Measurements from ENCODE around the gene NTRK3.

Gene NTRK3

GRCh38 chr15:88187195-88187594 is 69.3 kb downstream of the NTRK3 start:
- Mint-ChIP-seq H3K4me3 (no peak overlapping the region), H3K27ac (no peak overlapping the region), H3K4me1 (no peaks in the 10 kb centered on the region), H3K36me3 (no peaks in the 10 kb centered on the region), H3K9me3 (no peaks in the 10 kb centered on the region)
- DNase-seq (ENCODE audit: low spot score in 2 of 2), result no peak
- ATAC-seq, result no peak

- no peaks in the 10 kb centered on the region for H3K4me1 Mint-ChIP-seq
- no peak overlapping the region for H3K27ac Mint-ChIP-seq
- no peaks in the 10 kb centered on the region for H3K9me3 Mint-ChIP-seq
- ATAC-seq, result no peak
- H3K36me3 Mint-ChIP-seq, result no peaks in the 10 kb centered on the region
- no peak for DNase-seq (ENCODE audit: low spot score in 2 of 2)
- H3K4me3 Mint-ChIP-seq, result no peak overlapping the region
Observed at GRCh38 chr15:88185584-88185983, 71.0 kb downstream of the NTRK3 start.

DNA sequence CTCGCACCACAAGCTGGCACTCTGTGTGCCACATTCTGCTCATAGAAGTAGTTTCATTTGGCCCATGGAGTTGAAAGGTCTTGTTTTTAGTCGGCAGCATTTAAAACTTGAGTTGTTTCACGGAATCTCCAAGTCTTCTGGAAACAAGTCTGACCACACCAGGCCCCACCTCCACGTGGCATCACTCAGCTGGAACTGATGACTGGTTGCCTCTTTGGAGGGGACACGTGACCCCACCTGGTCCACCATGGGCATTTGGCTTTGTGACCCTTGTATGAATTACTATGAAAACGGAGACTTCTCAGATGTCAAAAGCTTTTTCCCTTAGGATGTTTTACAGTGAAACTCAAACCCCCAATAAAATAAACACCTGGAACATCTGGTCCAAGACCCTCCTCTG is 74.9 kb downstream of the NTRK3 start:
- Mint-ChIP-seq H3K4me1 (no peaks in the 10 kb centered on the region), H3K27ac (no peak overlapping the region), H3K36me3 (no peaks in the 10 kb centered on the region), H3K9me3 (no peaks in the 10 kb centered on the region), H3K4me3 (no peak overlapping the region)
- ATAC-seq (no peak), DNase-seq (ENCODE audit: low spot score in 2 of 2) (no peak)

- no peak for ATAC-seq
Observed at GRCh38 chr15:88179562-88179961, 77.0 kb downstream of the NTRK3 start.

DNA sequence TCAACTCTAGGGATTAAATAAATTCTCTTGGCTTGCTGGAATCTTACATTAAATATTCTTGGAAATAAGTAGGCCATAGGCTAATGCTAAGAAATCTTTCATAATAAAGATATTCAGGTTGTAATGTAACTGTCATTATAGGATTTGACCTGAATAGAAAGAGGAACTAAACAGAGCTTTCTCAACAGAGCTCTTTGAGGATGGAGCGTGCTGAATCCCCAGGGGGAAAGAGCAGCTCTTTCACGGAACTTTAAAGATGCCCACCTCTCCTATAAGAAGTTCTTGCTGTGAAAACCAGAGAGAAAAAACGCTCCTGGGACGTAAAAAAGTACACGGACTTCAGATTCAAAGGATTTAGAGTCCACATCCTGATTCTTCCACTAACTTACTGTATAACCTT is 77.9 kb downstream of the NTRK3 start:
- H3K4me3 Mint-ChIP-seq, result no peak overlapping the region
- no peaks in the 10 kb centered on the region for H3K36me3 Mint-ChIP-seq
- no peak overlapping the region for H3K27ac Mint-ChIP-seq
- ATAC-seq, result no peak
- no peaks in the 10 kb centered on the region for H3K4me1 Mint-ChIP-seq
- no peak for DNase-seq (ENCODE audit: low spot score in 2 of 2)
- H3K9me3 Mint-ChIP-seq, result no peaks in the 10 kb centered on the region

More at GRCh38 chr15:88179562-88179961, 77.0 kb downstream of the NTRK3 start:
- H3K36me3 Mint-ChIP-seq, result no peaks in the 10 kb centered on the region
- DNase-seq (ENCODE audit: low spot score in 2 of 2), result no peak
- no peaks in the 10 kb centered on the region for H3K9me3 Mint-ChIP-seq
- no peak overlapping the region for H3K4me3 Mint-ChIP-seq
- H3K4me1 Mint-ChIP-seq, result no peaks in the 10 kb centered on the region
- no peak overlapping the region for H3K27ac Mint-ChIP-seq

- H3K4me3 Mint-ChIP-seq, result no peak overlapping the region
- no peaks in the 10 kb centered on the region for H3K36me3 Mint-ChIP-seq
- no peaks in the 10 kb centered on the region for H3K4me1 Mint-ChIP-seq
- H3K9me3 Mint-ChIP-seq, result no peaks in the 10 kb centered on the region
- H3K27ac Mint-ChIP-seq, result no peak overlapping the region
- ATAC-seq (no peak), DNase-seq (ENCODE audit: low spot score in 2 of 2) (no peak)
Observed at GRCh38 chr15:88177451-88177850, 79.1 kb downstream of the NTRK3 start.

DNA sequence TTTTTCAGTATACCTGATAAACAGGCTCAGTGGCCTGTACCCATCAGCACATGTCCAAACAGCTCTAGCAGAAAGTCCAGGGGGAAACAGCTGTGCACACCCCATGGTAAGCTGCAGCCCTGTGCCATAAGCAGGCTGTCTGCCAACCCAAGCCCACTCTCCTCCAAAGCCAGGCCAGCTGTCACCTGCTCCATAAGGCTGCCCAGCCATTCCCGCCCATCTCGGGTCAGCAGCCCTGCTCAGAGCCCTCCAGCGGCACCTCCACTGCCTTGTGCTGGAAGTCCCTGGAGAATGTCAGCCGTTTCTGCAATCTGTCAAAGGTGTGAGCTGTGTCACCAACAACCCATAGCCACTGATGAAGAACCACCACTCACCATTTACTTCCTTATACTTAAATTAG is 82.0 kb downstream of the NTRK3 start:
- Mint-ChIP-seq H3K4me1 (no peaks in the 10 kb centered on the region), H3K36me3 (no peaks in the 10 kb centered on the region), H3K9me3 (no peaks in the 10 kb centered on the region), H3K27ac (no peak overlapping the region), H3K4me3 (no peak overlapping the region)
- ATAC-seq (no peak), DNase-seq (ENCODE audit: low spot score in 2 of 2) (no peak)

DNA sequence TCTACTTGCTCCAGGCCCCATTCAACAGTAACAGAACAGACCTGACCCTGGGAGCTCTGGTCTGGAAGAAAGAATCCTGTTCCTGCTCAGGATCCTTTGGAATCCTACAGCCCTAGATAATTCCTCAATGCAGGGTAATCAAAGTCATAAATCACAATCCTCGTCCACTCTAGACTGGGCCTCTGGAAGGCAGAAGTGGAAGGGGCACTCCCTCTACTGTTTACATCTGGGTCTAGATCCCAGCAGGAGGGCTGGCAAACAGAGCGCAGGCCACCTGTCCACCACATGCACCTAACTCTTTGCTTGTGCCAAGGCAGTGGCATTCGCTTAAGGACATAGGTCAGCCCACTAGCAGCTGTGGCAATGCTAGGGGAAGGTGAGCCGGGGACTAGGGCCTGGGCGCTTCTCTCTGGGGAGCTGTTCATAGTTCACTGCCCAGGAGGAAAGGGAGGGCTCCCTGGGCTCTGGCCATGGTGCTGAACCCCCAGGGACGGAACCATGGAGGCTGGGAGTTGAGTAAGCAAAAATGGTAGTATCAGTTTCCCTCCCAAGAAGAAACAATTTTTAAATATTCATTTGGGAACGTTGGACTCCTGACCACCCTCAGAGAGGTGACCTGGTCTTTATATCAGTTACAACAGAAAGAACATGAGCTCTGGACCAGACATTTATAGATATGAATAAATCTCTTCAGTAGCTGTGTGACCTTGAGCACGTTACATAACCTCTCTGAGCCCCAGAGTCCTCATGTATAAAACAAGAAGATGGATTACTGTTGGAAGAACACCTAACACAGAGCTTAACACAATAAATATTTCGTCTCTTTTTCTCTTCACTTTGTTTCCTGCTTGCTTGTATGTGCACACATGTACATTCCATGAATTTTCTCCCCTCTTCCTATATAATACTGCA is 90.2 kb downstream of the NTRK3 start:
- ATAC-seq (no peak), DNase-seq (ENCODE audit: low spot score in 2 of 2) (no peak)
- Mint-ChIP-seq H3K9me3 (no peaks in the 10 kb centered on the region), H3K4me1 (no peaks in the 10 kb centered on the region), H3K36me3 (no peaks in the 10 kb centered on the region), H3K27ac (no peak overlapping the region), H3K4me3 (no peak overlapping the region)

- H3K4me3 Mint-ChIP-seq, result no peak overlapping the region
- H3K36me3 Mint-ChIP-seq, result no peaks in the 10 kb centered on the region
- H3K27ac Mint-ChIP-seq, result no peak overlapping the region
- no peaks in the 10 kb centered on the region for H3K9me3 Mint-ChIP-seq
- H3K4me1 Mint-ChIP-seq, result no peaks in the 10 kb centered on the region
- no peak for ATAC-seq
- no peak for DNase-seq (ENCODE audit: low spot score in 2 of 2)
Observed at GRCh38 chr15:88161636-88162035, 94.9 kb downstream of the NTRK3 start.

- ATAC-seq (no peak), DNase-seq (ENCODE audit: low spot score in 2 of 2) (no peak)
- Mint-ChIP-seq H3K4me3 (no peak overlapping the region), H3K4me1 (no peaks in the 10 kb centered on the region), H3K27ac (no peak overlapping the region), H3K36me3 (no peaks in the 10 kb centered on the region), H3K9me3 (no peaks in the 10 kb centered on the region)
Observed at GRCh38 chr15:88155310-88155709, 101.2 kb downstream of the NTRK3 start.

DNA sequence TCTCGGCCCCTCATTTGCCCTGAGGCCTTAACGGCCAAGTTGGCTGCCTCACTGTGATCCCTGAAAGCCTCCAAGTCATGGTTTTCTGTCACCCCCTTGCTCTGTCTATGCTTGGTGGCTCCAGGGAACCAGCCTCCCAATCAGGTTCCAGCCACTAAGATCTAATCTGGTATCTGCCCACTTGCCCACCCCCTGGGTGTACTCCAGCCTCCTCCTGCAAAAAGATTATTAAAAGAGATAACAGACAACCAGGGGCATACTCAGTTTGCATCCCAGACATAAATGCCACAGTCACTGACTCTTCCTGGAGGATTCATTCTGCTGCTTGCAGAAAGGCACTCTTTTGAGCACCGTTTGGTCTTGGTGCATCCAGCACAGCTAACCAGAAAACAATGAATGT is 103.9 kb downstream of the NTRK3 start:
- no peak overlapping the region for H3K27ac Mint-ChIP-seq
- no peak overlapping the region for H3K4me3 Mint-ChIP-seq
- ATAC-seq (no peak), DNase-seq (ENCODE audit: low spot score in 2 of 2) (no peak)
- no peaks in the 10 kb centered on the region for H3K4me1 Mint-ChIP-seq
- no peaks in the 10 kb centered on the region for H3K36me3 Mint-ChIP-seq
- no peaks in the 10 kb centered on the region for H3K9me3 Mint-ChIP-seq

DNA sequence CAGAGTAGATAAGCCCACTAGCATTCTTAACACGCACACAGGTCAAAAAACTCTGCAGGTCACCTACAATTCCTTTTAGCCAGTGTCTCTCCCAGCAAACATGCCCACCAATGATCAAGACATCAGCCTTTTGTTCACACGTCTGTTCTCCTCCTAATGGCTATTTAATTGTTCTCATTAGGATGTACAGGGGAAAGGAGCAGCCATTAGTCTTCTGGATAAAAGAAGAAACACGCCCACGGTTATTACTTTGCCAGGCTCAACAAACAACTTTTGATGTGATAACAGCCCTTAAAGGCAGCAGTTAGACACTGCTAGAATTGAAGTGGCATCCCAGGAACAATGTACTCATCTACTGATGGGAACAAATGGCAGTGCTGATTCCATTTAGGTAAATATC is 108.8 kb downstream of the NTRK3 start:
- Mint-ChIP-seq H3K36me3 (no peaks in the 10 kb centered on the region), H3K4me1 (no peaks in the 10 kb centered on the region), H3K4me3 (no peak overlapping the region), H3K27ac (no peak overlapping the region), H3K9me3 (no peaks in the 10 kb centered on the region)
- no peak for ATAC-seq
- DNase-seq (ENCODE audit: low spot score in 2 of 2), result no peak

DNA sequence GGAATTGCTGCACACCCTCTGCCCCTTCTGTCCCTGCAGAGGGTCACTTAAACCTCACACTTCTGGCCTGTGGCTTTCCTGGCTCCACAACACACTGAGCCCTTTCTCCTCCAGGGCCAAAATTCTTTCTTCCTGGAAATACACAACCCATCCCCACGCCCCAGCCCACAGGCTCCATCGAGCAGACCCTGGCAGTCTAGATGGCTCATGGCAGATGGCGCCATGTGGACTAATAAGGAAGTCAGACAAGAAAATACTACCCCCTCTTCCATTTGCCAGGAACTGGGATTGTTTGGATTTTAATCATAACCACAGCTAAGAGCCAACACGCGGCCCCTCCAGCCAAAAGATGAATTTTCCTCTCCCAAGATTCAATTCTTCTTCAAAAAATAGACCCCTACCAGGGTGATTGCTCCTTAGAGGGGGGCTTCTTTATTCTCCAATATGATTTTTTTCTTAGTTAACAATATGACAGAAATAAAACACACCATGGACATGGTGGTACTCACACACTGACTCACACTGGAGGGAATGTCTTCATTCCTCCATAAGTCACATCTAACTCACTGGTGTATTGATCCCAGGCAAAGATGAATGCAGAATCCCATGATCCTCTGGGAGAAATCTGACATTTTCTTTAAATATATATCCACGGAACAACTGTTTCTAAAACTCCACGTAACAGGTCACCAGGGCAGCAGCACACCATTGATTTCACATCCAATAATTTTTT is 111.5 kb downstream of the NTRK3 start:
- ATAC-seq, result no peak
- Mint-ChIP-seq H3K4me1 (no peaks in the 10 kb centered on the region), H3K27ac (no peak overlapping the region), H3K36me3 (no peaks in the 10 kb centered on the region), H3K9me3 (peaks cover 3% of the 10 kb centered on the region), H3K4me3 (no peak overlapping the region)
- DNase-seq (ENCODE audit: low spot score in 2 of 2), result no peak

GRCh38 chr15:88142121-88142520 is 114.4 kb downstream of the NTRK3 start:
- no peak for DNase-seq (ENCODE audit: low spot score in 2 of 2)
- Mint-ChIP-seq H3K4me3 (no peak overlapping the region), H3K27ac (no peak overlapping the region), H3K36me3 (no peaks in the 10 kb centered on the region), H3K4me1 (no peaks in the 10 kb centered on the region), H3K9me3 (peaks cover 6% of the 10 kb centered on the region)
- ATAC-seq, result no peak

- Mint-ChIP-seq H3K27ac (no peak overlapping the region), H3K9me3 (peaks cover 6% of the 10 kb centered on the region), H3K4me1 (no peaks in the 10 kb centered on the region), H3K36me3 (no peaks in the 10 kb centered on the region), H3K4me3 (no peak overlapping the region)
- no peak for ATAC-seq
- no peak for DNase-seq (ENCODE audit: low spot score in 2 of 2)
Observed at GRCh38 chr15:88141269-88141889, 115.2 kb downstream of the NTRK3 start.

DNA sequence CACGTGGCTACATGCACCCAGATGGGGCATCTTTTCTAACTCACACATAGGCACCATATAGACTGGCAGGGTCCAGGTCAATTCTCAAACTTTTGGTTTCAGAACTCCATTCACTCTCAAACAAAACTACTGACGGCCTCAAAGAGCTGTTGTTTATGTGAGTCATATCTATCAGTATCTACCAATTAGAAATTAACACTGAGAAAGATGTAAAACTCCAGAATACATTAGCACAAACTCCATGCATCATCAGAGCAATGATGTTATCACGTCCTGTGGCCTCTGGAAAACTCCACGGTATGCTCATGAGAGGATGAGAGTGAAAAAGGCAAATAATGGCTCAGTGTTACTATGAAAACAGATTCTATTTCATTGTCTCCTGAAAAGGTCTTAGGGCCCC is 116.1 kb downstream of the NTRK3 start:
- H3K4me1 Mint-ChIP-seq, result no peaks in the 10 kb centered on the region
- H3K27ac Mint-ChIP-seq, result no peak overlapping the region

More for the DNA sequence above, 116.1 kb downstream of the NTRK3 start:
- DNase-seq (ENCODE audit: low spot score in 2 of 2) (no peak), ATAC-seq (no peak)
- Mint-ChIP-seq H3K9me3 (peaks cover 6% of the 10 kb centered on the region), H3K4me3 (no peak overlapping the region), H3K36me3 (no peaks in the 10 kb centered on the region)
